ENCODE data around the gene ANKRD26. TPM values are rescaled to one million over a fixed set of nuclear protein-coding genes. Genes with fewer than 3 reads are reported as not detected.

Gene ANKRD26
- total RNA-seq, 2 donors from 2014 or later = 3.9 to 11.0 TPM

GRCh38 chr10:26962835-26963234, 137.5 kb downstream of the ANKRD26 start:
- no peak for DNase-seq (ENCODE audit: low spot score)
- H3K27ac ChIP-seq = no peak overlapping the region
- no peaks in the 10 kb centered on the region for H3K36me3 ChIP-seq
- no peak for TF ChIP-seq CTCF (IDR thresholded peaks at IDR 0.05)
- H3K9me3 ChIP-seq = no peaks in the 10 kb centered on the region
- H3K4me1 ChIP-seq = no peaks in the 10 kb centered on the region
- no peak overlapping the region for H3K4me3 ChIP-seq
- no peaks in the 10 kb centered on the region for H3K27me3 ChIP-seq

- Histone ChIP-seq H3K4me1 (no peaks in the 10 kb centered on the region), H3K27me3 (no peaks in the 10 kb centered on the region), H3K27ac (no peak overlapping the region), H3K9me3 (no peaks in the 10 kb centered on the region), H3K4me3 (no peak overlapping the region), H3K36me3 (no peaks in the 10 kb centered on the region)
- TF ChIP-seq CTCF (IDR thresholded peaks at IDR 0.05) = no peak
- DNase-seq (ENCODE audit: low spot score) = no peak
Measured at GRCh38 chr10:26960308-26960707, 140.0 kb downstream of the ANKRD26 start.

GRCh38 chr10:26959841-26960240, 140.5 kb downstream of the ANKRD26 start:
- Histone ChIP-seq H3K4me3 (no peak overlapping the region), H3K27ac (no peak overlapping the region), H3K27me3 (no peaks in the 10 kb centered on the region), H3K36me3 (no peaks in the 10 kb centered on the region), H3K9me3 (no peaks in the 10 kb centered on the region), H3K4me1 (no peaks in the 10 kb centered on the region)
- DNase-seq (ENCODE audit: low spot score) = no peak
- no peak for TF ChIP-seq CTCF (IDR thresholded peaks at IDR 0.05)

Other genes starting within 250 kb of the ANKRD26 start
- gene ABI1, start 239.5 kb downstream of the ANKRD26 start, total RNA-seq = 10 to 100 TPM; 20.3 to 27.7 TPM
- 10 to 100 TPM; 53.7 to 64.3 TPM for gene YME1L1, start 53.9 kb upstream of the ANKRD26 start, total RNA-seq
- gene MASTL, start 54.9 kb upstream of the ANKRD26 start, total RNA-seq = 1 to 10 TPM; 2.0 to 3.1 TPM
- gene ACBD5, start 140.3 kb upstream of the ANKRD26 start, total RNA-seq = 10 to 100 TPM; 24.9 to 36.9 TPM

Data from right atrium auricular region (tissue), 2 donors.